GM23338 (cell line): Measurements from ENCODE around the gene ZNF644. TPM values are rescaled to one million over a fixed set of nuclear protein-coding genes. Genes with fewer than 3 reads are reported as not detected.

Experiments
- ATAC-seq: fragments of 200-7000 bp; cut with Tn5 transposase; 3 replicates; pipeline ENCODE4 v1.9.1; 2020
- DNase-seq: peaks from one replicate; pipeline ENCODE4 v3.0.0-alpha.2; 2015; ENCODE audit warnings: low spot score
- H2AFZ ChIP-seq: fragments of 200-600 bp; sonication (generic); 2 replicates; pipeline ENCODE4 v1.8.0; 2016; ENCODE audit warnings: antibody characterized with exemption, mild to moderate bottlenecking, moderate library complexity
- H3F3A ChIP-seq: fragments of 200-600 bp; sonication (generic); replicated peaks from 2 replicates; pipeline ENCODE4 v1.8.0; 2017; ENCODE audit warnings: antibody characterized with exemption, mixed run types, low read depth
- H3K27ac ChIP-seq: fragments of 200-600 bp; sonication (generic); 2 replicates; pipeline ENCODE4 v1.6.1; 2016; ENCODE audit warnings: low read depth
- H3K27me3 ChIP-seq: fragments of 200-600 bp; sonication (generic); 2 replicates; pipeline ENCODE4 v1.8.0; 2016; ENCODE audit warnings: mild to moderate bottlenecking, mixed run types, moderate library complexity; ENCODE audit not compliant: insufficient read depth
- H3K36me3 ChIP-seq: fragments of 200-600 bp; sonication (generic); 2 replicates; pipeline ENCODE4 v1.8.0; 2016; ENCODE audit warnings: mild to moderate bottlenecking; ENCODE audit not compliant: insufficient read depth
- H3K4me1 ChIP-seq: fragments of 200-600 bp; sonication (generic); 2 replicates; pipeline ENCODE4 v1.8.0; 2016; ENCODE audit warnings: mild to moderate bottlenecking, moderate library complexity; ENCODE audit not compliant: insufficient read depth
- H3K4me2 ChIP-seq: fragments of 200-600 bp; sonication (generic); 2 replicates; pipeline ENCODE4 v1.7.1; 2017; ENCODE audit warnings: mixed run types
- H3K4me3 ChIP-seq: fragments of 200-600 bp; sonication (generic); 2 replicates; pipeline ENCODE4 v1.6.1; 2016; ENCODE audit warnings: mixed run types
- H3K79me2 ChIP-seq: fragments of 200-600 bp; sonication (generic); replicated peaks from 2 replicates; pipeline ENCODE4 v1.8.0; 2017; ENCODE audit warnings: mild to moderate bottlenecking; ENCODE audit not compliant: insufficient read depth
- H3K9me2 ChIP-seq: fragments of 200-600 bp; sonication (generic); 2 replicates; pipeline ENCODE4 v1.8.0; 2017; ENCODE audit not compliant: insufficient read depth
- H4K20me1 ChIP-seq: fragments of 200-600 bp; sonication (generic); replicated peaks from 2 replicates; pipeline ENCODE4 v1.8.0; 2017; ENCODE audit warnings: mild to moderate bottlenecking; ENCODE audit not compliant: insufficient read depth
- H3K27ac Mint-ChIP-seq: 2 replicates; pipeline ENCODE4 v1.8.0; 2020; ENCODE audit warnings: inconsistent platforms, mild to moderate bottlenecking, moderate library complexity, mixed read lengths
- H3K27me3 Mint-ChIP-seq: 3 replicates; pipeline ENCODE4 v1.8.0; 2022; ENCODE audit warnings: low read depth, mild to moderate bottlenecking, moderate library complexity, mixed read lengths, inconsistent platforms; ENCODE audit not compliant: insufficient read depth, poor library complexity
- H3K36me3 Mint-ChIP-seq: 3 replicates; pipeline ENCODE4 v1.8.0; 2021; ENCODE audit warnings: low read depth, mild to moderate bottlenecking, inconsistent platforms, moderate library complexity, mixed read lengths
- H3K4me1 Mint-ChIP-seq: 3 replicates; pipeline ENCODE4 v1.8.0; 2020; ENCODE audit warnings: mild to moderate bottlenecking, inconsistent platforms, mixed read lengths
- H3K4me3 Mint-ChIP-seq: 3 replicates; pipeline ENCODE4 v1.8.0; 2021; ENCODE audit warnings: moderate library complexity, mild to moderate bottlenecking, inconsistent platforms, mixed read lengths
- H3K9me3 Mint-ChIP-seq: 3 replicates; pipeline ENCODE4 v1.8.0; 2020; ENCODE audit warnings: moderate library complexity, mild to moderate bottlenecking, inconsistent platforms, mixed read lengths
- CREB1 ChIP-seq: fragments of 250-450 bp; sonication (Bioruptor Pico); IDR thresholded peaks from 2 replicates; pipeline ENCODE4 v1.5.0; 2020; ENCODE audit warnings: low read depth, mild to moderate bottlenecking, moderate library complexity
- EZH2 ChIP-seq: fragments of 200-600 bp; sonication (generic); IDR thresholded peaks from one replicate; pipeline ENCODE4 v1.8.0; 2017; ENCODE audit warnings: antibody characterized with exemption, mild to moderate bottlenecking, low read depth; ENCODE audit not compliant: unreplicated experiment
- EZH2phosphoT487 ChIP-seq: fragments of 200-600 bp; sonication (generic); IDR thresholded peaks from one replicate; pipeline ENCODE4 v1.8.1; 2018; ENCODE audit warnings: antibody characterized with exemption; ENCODE audit not compliant: unreplicated experiment
- JUNB ChIP-seq: IDR thresholded peaks from one replicate; pipeline ENCODE4 v1.6.1; 2016; ENCODE audit warnings: antibody characterized with exemption; ENCODE audit not compliant: unreplicated experiment
- NANOG ChIP-seq: IDR thresholded peaks from 2 replicates; pipeline ENCODE4 v1.6.1; 2016; ENCODE audit warnings: antibody characterized with exemption, borderline replicate concordance
- REST ChIP-seq: IDR thresholded peaks from one replicate; pipeline ENCODE4 v1.6.1; 2018; ENCODE audit warnings: antibody characterized with exemption; ENCODE audit not compliant: unreplicated experiment
- STAT1 ChIP-seq: IDR thresholded peaks from one replicate; pipeline ENCODE4 v1.6.1; 2016; ENCODE audit warnings: antibody characterized with exemption; ENCODE audit not compliant: unreplicated experiment
- ZNF114 ChIP-seq: fragments of 250-450 bp; sonication (Bioruptor Pico); IDR thresholded peaks from 2 replicates; pipeline ENCODE4 v1.5.0; 2020; ENCODE audit warnings: mild to moderate bottlenecking, moderate library complexity
- polyA plus RNA-seq: library from polyadenylated mRNA; unstranded; fragments of >200 nt; fragmentation: Nextera tagmentation; extraction: Ambion mirVana; gene quantifications from 2 replicates; pipeline ENCODE4 v1.2.1, GENCODE V29; 2016
- total RNA-seq: library from RNA; depleted of rRNA; stranded (reverse); fragments of >200 nt; shearing (Covaris generic); gene quantifications from 2 replicates; pipeline ENCODE4 v1.2.3, GENCODE V29; 2014
- TF ChIP-seq, protein P1 (sequence below), 2 experiments: fragments of 200-600 bp in 1 of 2; sonication (generic) in 1 of 2; conservative IDR thresholded peaks; 2 replicates each; pipeline versions ENCODE4 v1.5.1 to v1.6.1; 2016 to 2017; ENCODE audit warnings: antibody characterized with exemption in 2 of 2, low read depth in 2 of 2, mild to moderate bottlenecking in 2 of 2, moderate library complexity in 1 of 2
- TF ChIP-seq, protein P2 (sequence below): fragments of 250-450 bp; sonication (Bioruptor Pico); IDR thresholded peaks from 2 replicates; pipeline ENCODE4 v1.5.0; 2020; ENCODE audit warnings: mild to moderate bottlenecking, moderate library complexity

ZNF644 gene
- total and polyA plus RNA-seq, 2 experiments from 2014 or later = 101 to 103 TPM

DNA sequence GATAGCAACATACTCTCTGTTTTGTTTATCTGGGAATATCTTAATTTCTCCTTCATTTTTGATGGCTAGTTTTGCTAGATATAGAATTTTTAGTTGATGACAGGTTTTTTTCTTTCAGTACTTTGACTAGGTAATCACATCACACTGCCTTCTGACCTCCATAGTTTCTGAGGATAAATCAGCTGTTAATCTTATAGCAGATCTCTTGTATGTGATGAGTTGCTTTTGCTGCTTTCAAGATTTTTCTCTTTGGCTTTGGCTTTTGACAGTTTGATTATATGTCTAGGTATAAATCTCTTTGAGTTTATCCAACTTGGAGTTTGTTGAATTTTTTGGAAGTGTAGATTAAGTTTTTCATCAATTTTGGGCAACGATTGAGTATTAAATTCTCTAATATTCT, 142.6 kb downstream of the ZNF644 start (continued):
- no peak for TF ChIP-seq REST
- TF ChIP-seq ZNF114 = no peak
- TF ChIP-seq JUNB = no peak
- TF ChIP-seq, protein P1, sequence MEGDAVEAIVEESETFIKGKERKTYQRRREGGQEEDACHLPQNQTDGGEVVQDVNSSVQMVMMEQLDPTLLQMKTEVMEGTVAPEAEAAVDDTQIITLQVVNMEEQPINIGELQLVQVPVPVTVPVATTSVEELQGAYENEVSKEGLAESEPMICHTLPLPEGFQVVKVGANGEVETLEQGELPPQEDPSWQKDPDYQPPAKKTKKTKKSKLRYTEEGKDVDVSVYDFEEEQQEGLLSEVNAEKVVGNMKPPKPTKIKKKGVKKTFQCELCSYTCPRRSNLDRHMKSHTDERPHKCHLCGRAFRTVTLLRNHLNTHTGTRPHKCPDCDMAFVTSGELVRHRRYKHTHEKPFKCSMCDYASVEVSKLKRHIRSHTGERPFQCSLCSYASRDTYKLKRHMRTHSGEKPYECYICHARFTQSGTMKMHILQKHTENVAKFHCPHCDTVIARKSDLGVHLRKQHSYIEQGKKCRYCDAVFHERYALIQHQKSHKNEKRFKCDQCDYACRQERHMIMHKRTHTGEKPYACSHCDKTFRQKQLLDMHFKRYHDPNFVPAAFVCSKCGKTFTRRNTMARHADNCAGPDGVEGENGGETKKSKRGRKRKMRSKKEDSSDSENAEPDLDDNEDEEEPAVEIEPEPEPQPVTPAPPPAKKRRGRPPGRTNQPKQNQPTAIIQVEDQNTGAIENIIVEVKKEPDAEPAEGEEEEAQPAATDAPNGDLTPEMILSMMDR (conservative IDR thresholded peaks at IDR 0.05; ENCODE audit: low read depth in 2 of 2) = no peak
- no peak for TF ChIP-seq STAT1
- TF ChIP-seq EZH2phosphoT487 = no peak
- TF ChIP-seq NANOG = no peak

DNA sequence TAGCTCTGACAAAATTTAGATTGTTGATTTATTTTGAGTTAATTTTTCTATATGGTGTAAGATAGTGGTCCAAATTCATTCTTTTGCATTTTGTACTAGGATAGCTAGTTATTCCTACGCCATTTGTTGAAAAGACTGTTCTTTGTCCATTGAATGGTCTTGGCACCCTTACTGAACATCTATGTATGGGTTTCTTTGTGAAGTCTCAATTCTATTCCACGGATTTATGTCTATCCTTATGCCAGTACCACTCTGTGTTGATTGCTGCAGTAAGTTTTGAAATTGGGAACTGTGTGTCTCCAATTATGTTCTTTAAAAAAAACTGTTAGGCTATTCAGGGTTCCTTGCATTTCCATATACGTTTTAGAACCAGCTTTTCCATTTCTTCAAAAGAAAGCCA, 145.7 kb downstream of the ZNF644 start:
- Mint-ChIP-seq H3K27me3 (no peaks in the 10 kb centered on the region), H3K36me3 (peaks cover 21% of the 10 kb centered on the region), H3K27ac (no peak overlapping the region), H3K4me3 (no peak overlapping the region), H3K9me3 (peaks cover 32% of the 10 kb centered on the region), H3K4me1 (no peaks in the 10 kb centered on the region)
- DNase-seq (no peak), ATAC-seq (no peak)
- H2AFZ ChIP-seq = no peak overlapping the region
- H3F3A ChIP-seq = no peaks in the 10 kb centered on the region
- H4K20me1 ChIP-seq = no peaks in the 10 kb centered on the region
- H3K4me1 ChIP-seq = no peaks in the 10 kb centered on the region
- H3K27me3 ChIP-seq = no peaks in the 10 kb centered on the region
- H3K4me2 ChIP-seq = no peak overlapping the region
- H3K9me2 ChIP-seq = no peaks in the 10 kb centered on the region
- H3K27ac ChIP-seq = no peak overlapping the region
- no peaks in the 10 kb centered on the region for H3K36me3 ChIP-seq
- no peaks in the 10 kb centered on the region for H3K79me2 ChIP-seq
- no peak overlapping the region for H3K4me3 ChIP-seq
- no peak for TF ChIP-seq STAT1
- TF ChIP-seq EZH2 = no peak
- no peak for TF ChIP-seq REST
- TF ChIP-seq JUNB = no peak
- TF ChIP-seq CREB1 (CRISPR knock-in tag) = no peak
- TF ChIP-seq, protein P2, sequence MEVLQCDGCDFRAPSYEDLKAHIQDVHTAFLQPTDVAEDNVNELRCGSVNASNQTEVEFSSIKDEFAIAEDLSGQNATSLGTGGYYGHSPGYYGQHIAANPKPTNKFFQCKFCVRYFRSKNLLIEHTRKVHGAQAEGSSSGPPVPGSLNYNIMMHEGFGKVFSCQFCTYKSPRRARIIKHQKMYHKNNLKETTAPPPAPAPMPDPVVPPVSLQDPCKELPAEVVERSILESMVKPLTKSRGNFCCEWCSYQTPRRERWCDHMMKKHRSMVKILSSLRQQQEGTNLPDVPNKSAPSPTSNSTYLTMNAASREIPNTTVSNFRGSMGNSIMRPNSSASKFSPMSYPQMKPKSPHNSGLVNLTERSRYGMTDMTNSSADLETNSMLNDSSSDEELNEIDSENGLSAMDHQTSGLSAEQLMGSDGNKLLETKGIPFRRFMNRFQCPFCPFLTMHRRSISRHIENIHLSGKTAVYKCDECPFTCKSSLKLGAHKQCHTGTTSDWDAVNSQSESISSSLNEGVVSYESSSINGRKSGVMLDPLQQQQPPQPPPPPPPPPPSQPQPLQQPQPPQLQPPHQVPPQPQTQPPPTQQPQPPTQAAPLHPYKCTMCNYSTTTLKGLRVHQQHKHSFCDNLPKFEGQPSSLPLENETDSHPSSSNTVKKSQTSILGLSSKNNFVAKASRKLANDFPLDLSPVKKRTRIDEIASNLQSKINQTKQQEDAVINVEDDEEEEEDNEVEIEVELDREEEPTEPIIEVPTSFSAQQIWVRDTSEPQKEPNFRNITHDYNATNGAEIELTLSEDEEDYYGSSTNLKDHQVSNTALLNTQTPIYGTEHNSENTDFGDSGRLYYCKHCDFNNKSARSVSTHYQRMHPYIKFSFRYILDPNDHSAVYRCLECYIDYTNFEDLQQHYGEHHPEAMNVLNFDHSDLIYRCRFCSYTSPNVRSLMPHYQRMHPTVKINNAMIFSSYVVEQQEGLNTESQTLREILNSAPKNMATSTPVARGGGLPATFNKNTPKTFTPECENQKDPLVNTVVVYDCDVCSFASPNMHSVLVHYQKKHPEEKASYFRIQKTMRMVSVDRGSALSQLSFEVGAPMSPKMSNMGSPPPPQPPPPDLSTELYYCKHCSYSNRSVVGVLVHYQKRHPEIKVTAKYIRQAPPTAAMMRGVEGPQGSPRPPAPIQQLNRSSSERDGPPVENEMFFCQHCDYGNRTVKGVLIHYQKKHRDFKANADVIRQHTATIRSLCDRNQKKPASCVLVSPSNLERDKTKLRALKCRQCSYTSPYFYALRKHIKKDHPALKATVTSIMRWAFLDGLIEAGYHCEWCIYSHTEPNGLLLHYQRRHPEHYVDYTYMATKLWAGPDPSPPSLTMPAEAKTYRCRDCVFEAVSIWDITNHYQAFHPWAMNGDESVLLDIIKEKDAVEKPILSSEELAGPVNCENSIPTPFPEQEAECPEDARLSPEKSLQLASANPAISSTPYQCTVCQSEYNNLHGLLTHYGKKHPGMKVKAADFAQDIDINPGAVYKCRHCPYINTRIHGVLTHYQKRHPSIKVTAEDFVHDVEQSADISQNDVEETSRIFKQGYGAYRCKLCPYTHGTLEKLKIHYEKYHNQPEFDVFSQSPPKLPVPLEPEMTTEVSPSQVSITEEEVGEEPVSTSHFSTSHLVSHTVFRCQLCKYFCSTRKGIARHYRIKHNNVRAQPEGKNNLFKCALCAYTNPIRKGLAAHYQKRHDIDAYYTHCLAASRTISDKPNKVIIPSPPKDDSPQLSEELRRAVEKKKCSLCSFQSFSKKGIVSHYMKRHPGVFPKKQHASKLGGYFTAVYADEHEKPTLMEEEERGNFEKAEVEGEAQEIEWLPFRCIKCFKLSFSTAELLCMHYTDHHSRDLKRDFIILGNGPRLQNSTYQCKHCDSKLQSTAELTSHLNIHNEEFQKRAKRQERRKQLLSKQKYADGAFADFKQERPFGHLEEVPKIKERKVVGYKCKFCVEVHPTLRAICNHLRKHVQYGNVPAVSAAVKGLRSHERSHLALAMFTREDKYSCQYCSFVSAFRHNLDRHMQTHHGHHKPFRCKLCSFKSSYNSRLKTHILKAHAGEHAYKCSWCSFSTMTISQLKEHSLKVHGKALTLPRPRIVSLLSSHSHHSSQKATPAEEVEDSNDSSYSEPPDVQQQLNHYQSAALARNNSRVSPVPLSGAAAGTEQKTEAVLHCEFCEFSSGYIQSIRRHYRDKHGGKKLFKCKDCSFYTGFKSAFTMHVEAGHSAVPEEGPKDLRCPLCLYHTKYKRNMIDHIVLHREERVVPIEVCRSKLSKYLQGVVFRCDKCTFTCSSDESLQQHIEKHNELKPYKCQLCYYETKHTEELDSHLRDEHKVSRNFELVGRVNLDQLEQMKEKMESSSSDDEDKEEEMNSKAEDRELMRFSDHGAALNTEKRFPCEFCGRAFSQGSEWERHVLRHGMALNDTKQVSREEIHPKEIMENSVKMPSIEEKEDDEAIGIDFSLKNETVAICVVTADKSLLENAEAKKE = no peak
